Measurements from ENCODE around the gene SFSWAP. TPM values are rescaled to one million over a fixed set of nuclear protein-coding genes. Genes with fewer than 3 reads are reported as not detected.

Gene SFSWAP
- total and polyA plus RNA-seq, 2 of the 13 experiments (the other 11 are each of a cell fraction or from before 2014, with no cell fraction given): 17.1 to 27.7 TPM

GRCh38 chr12:131710464-131711457 is at the start of gene SFSWAP (continued):
- TF ChIP-seq, protein P1, sequence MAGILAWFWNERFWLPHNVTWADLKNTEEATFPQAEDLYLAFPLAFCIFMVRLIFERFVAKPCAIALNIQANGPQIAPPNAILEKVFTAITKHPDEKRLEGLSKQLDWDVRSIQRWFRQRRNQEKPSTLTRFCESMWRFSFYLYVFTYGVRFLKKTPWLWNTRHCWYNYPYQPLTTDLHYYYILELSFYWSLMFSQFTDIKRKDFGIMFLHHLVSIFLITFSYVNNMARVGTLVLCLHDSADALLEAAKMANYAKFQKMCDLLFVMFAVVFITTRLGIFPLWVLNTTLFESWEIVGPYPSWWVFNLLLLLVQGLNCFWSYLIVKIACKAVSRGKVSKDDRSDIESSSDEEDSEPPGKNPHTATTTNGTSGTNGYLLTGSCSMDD (CRISPR knock-in tag; IDR thresholded peaks at IDR 0.05): no peak
- TF ChIP-seq DMTF1 (CRISPR knock-in tag; IDR thresholded peaks at IDR 0.05) (no peak), ZNF660 (CRISPR knock-in tag; IDR thresholded peaks at IDR 0.05; ENCODE audit: borderline replicate concordance, low read depth) (no peak), THAP9 (CRISPR knock-in tag; IDR thresholded peaks at IDR 0.05; ENCODE audit: borderline replicate concordance) (peak; percentile 97), ZNF18 (CRISPR knock-in tag; IDR thresholded peaks at IDR 0.05; ENCODE audit: insufficient replicate concordance) (peak; percentile 31), SNAI1 (CRISPR knock-in tag; IDR thresholded peaks at IDR 0.05; ENCODE audit: borderline replicate concordance) (peak; percentile 54; the same call in 1 of the 2 replicates), SNAPC2 (CRISPR knock-in tag; IDR thresholded peaks at IDR 0.05) (peak; percentile 90), MEF2D (CRISPR knock-in tag; IDR thresholded peaks at IDR 0.05) (peak; percentile 40; the same call in 1 of the 2 replicates), NR1H2 (CRISPR knock-in tag; IDR thresholded peaks at IDR 0.05; ENCODE audit: borderline replicate concordance, low read depth) (peak; percentile 80; the same call in 1 of the 2 replicates), ZNF644 (CRISPR knock-in tag; IDR thresholded peaks at IDR 0.05; ENCODE audit: low read depth) (no peak), NONO (IDR thresholded peaks at IDR 0.05) (no peak), NONO (CRISPR knock-in tag; conservative IDR thresholded peaks at IDR 0.05) (peak; percentile 87), ZMAT3 (CRISPR knock-in tag; conservative IDR thresholded peaks at IDR 0.05) (no peak), NKX3-1 (CRISPR knock-in tag; IDR thresholded peaks at IDR 0.05) (peak; percentile 81), XRCC5 (optimal IDR thresholded peaks at IDR 0.05; ENCODE audit: low read length) (peak; percentile 89), NFYC (CRISPR knock-in tag; IDR thresholded peaks at IDR 0.05) (peak; percentile 34; the same call in 1 of the 2 replicates), TFDP2 (CRISPR knock-in tag; IDR thresholded peaks at IDR 0.05) (peak; percentile 76), MED13 (CRISPR knock-in tag; IDR thresholded peaks at IDR 0.05) (peak; percentile 89), TCF12 (IDR thresholded peaks at IDR 0.05) (no peak), TCF12 (CRISPR knock-in tag; IDR thresholded peaks at IDR 0.05) (0 out of 2 replicates have a peak, but pooled peaks have one; percentile 54)
